NCI-H526 treated with DMSO at 0.1 percent for 48 hours (cell line): ENCODE results near the gene FRAS1.
"Not testable (repeated sequence)": the region's sequence is repeated elsewhere in the genome, so short reads cannot be mapped to it uniquely, and the experiment has no call there.

Source experiments
- DNase-seq: peaks from one replicate; lab custom pipeline; 2025; lab: John Stamatoyannopoulos, UW

FRAS1 gene

DNA sequence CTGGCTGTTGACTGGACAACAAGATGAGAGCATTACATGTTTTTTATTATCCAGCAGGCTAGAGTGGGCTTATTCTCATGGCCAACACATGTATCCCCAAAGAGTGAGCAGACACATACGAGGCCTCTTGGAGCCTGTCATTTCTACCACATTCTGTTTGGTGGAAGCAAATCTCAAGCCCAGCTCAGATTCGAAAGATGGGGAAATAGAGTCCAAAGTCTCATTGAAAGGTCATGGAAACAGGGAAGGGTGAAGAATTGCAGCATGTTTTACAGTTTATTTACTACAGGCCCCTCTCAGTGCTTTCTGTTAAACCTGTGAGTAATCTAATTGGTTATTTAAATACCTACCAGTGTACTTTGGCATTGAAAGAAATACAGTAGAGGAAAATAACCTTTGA is 108.6 kb downstream of the FRAS1 start:
- no peak for DNase-seq

DNA sequence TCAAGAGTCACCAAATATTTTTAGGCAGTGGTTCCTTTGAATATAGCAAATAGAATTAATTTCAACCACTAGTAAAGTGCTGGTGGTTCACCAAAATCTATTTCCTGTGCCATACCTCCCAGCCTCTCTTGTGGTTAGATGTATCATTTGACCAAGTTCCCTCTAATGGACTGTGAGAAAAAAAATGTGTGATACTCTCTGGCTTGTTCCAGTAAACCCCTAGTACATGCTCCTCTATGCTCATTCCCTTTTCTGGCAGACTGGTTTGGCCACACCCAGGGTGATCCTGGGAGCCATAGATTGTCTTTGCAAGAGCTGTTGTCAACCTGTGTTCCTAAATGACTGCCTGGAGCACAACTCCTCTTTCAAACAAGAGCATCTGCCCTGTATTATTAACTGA is 109.5 kb downstream of the FRAS1 start:
- DNase-seq, result no peak

DNA sequence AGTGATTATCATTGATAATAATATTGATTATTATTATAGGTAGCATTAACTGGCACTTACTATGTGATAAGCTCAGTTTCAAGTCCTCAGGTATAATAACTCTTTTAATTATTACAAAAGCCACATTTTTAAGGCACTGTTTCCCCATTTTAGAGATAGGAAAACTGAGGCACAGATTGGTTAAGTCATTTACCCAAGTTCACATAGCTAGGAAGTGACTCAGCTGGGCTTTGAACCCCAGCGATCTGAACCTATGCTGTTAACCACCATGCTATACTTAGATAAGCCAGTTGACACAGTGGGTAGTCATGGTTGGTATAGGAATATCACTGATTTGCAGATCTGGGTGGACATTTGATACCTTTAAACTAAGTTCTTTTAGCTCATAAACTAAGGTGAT is 110.4 kb downstream of the FRAS1 start:
- DNase-seq, result no peak

DNA sequence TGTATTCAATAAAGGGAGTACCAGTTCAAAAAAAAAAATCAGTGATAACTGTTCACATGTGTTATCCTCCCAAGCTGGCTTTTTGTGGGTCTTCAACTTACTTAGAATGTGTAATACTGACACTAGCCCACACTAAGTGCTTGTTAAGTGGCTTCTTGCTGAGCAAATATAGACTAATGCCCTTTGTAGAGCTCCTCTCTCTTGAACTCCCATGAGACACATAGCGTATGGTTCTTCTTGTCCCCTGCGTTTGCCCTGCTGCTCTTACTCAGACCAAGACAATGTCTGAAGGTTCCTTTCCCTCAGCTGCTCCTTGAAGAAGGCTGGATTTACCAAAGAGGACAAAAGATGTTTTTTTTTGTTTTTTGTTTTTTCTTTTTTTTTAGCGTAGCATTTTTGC is 110.9 kb downstream of the FRAS1 start:
- DNase-seq, result no peak

DNA sequence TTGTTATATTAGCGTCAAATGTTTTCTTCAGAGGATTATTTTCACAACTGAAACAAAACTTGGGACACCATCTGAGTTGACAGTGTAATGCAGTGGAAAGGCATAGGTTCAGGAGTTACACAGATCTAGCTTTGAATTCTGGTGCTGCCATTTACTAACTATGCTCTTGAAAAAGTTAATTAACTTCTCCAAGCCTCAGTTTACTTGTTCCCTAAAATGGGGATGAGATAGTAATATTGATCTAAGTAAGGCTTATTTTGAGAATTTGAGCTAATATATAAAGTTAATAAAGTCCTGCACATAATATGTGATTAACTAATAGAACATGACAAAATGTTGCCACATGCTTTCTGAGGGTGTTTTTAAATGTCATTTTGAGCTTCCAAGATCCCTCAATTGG is 112.6 kb downstream of the FRAS1 start:
- DNase-seq, result no peak

DNA sequence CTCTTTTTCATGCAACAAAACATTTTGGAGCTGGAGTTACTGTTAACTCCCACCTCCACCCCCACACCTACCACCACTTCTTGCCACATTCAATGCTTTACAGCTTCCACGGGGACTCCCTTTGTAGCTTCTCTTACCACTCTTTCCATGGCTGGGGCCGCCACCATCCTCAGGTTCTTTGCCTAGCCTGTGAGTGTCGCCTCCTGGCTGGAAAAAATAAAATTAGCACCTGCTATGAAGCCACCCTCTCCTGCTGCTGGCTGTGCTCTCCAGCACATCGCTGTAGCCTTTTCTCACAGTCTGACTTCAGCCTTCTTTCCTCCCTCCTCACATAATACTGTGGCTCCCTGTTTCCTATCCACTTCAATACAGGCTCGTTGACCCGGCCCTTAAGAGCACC is 114.4 kb downstream of the FRAS1 start:
- no peak for DNase-seq

DNA sequence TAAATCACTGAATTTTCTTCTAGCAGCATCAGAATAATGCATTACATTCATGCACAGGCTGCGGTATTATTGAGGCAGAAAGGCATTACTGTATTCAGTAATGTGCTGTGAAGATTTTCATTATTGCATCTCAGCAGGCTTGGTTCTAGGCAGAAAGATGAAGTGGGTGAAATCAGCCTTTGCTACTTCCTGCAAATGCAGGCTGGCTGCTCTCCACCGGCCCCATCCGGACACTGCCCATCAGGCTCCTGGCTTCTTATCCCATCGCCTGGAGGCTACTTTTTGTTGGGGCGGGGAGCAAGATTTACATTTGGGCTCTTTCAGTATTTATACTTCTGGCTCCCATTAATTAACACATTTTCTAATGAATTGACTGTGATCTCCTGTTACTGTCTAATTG is 117.8 kb downstream of the FRAS1 start:
- no peak for DNase-seq

DNA sequence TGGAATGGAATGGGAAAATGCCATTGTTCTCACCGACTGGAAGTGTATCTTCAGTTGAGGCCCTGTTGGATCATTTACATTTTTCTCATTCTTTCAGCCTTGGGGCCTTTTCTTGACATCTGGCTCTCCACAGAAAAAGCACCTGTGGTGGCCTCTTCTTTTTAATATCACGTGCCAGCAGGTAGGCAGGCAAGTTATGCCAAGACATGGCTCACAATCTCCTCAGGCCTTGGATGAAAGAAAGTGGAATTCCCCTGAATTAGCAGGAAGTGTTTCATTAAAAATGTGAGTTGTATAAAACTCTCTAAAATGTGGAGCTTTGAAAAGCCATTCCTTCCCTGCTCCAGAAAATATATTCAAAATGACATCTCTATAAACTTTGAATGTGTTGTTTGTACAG is 122.1 kb downstream of the FRAS1 start:
- DNase-seq, result no peak

DNA sequence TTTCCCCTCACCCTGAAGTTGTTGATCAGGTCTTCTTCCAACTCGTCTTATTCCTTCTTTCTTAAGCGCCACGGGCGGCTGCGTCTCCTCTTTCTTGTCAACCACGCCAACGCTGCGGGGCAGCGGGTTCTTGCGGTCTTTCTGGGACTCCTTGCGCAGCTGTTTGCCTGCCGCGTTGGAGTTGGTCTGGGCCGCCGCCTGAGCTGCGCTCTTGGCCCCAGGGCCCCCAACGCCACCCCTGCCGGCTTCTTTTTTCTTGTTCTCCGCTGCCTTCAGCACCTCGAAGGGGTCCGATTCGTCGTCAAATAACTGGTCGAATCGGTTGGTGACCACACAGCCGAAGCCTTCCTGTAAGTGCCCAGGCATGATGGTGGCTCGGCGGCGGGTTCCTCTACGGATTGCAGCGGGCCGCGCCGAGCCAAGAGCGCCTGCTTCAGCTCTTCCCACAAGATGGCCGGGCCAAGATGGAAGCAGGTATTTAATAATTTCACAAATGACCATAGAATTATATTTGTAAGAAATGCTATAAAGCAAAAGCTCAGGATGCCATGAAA is 124.6 kb downstream of the FRAS1 start:
- DNase-seq, result not testable (repeated sequence)

DNA sequence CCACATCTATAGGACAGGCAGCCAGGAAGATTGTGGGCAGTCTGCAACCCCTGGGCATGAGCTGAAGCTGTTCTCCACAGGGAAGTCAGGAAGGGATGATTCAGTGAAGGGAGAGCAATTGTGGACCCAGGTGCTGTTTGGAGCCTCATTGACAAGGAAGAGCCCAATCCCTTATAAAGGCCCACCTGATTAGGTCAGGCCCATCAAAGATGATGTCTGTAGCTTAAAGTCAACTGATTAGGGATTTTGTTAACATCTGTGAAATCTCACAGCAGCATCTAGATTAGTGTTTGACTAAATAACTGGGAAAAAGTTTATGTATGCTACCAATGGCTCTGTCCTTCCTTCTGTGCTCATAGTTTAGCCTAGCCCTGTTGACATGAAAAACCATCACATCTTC is 127.5 kb downstream of the FRAS1 start:
- no peak for DNase-seq

DNA sequence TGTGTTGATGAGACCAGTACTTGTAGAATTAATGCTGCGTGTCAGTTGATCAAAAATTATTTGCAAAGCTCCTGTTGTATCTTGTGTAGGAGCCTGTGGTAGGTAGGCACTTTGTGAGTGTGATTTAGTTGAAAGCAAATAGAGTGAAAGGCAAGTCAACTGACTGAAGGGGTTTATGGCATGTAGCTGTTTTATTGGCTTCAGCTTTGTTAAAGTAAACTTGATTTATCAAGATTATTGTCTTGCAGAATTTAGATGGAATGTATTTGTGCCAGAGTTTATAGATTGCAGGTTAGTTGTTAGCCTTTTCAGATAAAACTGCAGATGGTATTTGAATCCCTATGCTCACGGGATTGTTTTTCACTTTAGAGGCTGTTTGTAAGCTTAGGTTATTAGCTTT is 128.0 kb downstream of the FRAS1 start:
- DNase-seq, result no peak

DNA sequence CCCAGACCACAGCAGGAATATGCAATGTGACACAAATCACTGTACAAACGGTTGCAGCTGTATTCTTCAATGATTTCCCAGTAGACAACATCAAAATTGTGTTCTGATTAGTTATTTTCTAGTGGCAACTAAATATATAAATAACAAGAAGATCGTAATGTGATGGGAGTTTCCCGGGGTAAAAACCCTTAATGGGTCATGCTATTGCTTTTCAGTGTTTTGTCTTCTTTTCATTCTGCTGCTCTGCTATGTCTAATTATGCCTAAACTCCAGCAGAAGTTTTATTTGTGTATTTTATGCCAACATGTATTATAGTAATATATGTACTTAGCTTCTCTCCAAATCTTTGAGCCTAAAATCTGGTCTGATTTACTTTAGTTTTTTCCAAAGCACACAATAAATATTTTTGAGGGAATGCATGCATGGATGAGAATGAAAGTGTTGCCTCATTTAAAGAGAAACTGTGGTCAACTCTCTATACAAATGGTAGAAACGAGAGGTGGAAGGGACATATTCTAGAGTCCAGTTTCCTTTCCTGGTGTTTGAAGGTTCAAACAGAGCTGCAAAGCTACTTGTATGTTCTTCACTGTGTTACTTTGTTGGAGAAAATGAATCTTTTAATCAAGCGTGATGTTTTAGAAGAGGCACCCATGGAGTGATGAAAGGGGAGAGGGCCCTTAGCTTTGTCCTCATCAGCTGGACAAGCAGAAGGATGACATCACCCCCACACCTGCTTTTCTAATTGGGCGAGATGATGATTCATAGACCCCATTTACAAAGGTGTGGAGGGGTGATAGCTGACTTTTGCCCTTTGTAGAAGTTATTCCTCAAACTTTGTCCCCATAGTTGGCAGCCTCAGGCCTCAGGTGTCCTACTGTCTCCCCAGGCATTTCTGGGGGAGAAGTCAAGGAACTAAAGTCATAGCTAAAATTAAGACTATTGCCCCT is 129.7 kb downstream of the FRAS1 start:
- no peak for DNase-seq

DNA sequence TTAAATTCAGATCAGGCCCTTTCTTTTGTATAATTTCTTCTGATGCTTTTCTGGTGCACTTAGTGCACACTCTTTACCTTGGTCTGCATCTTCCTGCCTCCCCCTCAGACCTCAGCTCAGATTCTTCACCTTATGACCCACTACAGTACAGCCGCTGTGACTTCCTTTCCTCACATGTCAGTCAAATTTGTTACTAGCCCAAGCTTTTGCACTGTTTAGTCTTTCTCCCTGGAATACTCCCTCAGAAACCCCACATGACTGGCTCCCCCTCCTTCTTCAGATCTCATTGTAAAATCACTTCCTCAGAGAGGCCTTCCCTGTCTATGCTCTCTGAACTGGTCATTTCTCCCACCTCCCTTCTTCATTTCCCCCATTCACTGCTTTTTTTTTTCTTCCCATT is 132.9 kb downstream of the FRAS1 start:
- DNase-seq, result no peak

DNA sequence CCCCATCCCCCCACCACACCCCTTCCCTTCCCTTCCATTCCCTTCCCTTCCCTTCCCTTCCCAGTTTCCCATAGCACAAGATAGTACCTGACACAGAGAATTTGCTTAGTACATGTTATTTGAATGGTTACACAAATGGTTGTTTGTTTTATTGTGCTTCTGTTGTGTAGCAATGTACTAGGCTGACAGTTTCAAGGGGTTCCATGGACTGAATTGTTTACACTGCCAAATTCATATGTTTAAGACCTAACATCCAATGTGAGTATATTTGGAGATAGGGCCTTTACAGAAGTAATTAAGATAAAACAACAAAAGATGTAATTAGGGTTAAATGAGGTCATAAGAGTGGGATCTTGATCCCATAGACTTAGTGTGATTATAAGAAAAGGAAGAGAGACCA is 133.5 kb downstream of the FRAS1 start:
- DNase-seq, result peak; percentile 73

DNA sequence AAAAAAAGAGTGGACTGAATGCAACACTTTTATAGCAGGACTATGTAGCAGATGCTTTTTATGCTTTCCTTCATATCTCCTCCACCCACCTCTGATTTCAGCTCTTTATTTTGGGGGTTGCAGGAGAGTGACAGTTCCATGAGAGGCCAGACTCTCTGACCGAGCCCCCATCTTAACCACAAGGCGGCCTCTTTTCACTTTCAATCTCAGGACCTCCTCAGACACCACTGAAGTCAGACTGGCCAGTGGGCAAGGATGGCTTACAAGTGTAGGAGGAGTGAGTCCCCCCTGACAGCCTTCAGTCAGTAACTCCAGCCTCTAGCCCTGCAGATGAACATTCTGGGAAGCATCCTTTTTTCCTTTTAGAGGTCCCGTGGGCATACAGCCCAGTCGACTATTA is 140.8 kb downstream of the FRAS1 start:
- no peak for DNase-seq

DNA sequence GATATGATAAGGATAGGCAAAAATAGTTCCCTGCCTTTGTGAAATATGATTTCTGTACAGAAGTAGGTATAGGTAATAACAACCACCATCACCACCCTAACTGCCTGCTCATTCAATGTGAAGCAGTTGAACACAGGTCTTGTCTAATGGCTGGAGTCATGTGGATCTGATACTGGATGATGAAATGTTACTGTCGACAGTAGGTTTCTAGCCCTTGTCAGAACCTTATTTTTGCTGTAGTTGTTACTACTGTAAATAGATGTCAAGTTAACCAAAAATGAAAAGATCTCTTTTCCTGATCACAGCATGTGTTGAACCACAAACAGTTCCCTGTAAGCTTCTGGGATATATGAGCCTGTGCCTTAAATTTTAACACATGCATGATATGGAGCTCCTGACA is 142.9 kb downstream of the FRAS1 start:
- DNase-seq, result no peak

DNA sequence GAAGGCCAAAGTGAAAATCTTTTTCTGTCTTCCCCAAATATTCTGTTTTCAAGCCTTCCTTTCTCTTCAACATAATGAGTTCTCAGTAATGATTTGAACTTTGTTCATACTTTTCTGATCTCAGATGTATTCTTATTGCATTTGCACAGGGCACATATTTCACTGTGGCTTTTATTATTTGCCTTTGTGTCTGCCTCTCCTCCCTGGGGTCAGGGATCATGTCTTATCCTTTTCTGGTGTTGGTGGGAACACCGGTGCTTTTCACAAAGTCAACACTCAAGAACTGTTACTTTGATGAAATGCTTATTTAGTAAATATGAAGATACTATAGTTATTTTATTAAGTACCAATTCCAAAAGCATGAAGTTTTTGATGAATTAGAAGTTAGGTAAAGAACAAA is 143.8 kb downstream of the FRAS1 start:
- DNase-seq, result no peak

DNA sequence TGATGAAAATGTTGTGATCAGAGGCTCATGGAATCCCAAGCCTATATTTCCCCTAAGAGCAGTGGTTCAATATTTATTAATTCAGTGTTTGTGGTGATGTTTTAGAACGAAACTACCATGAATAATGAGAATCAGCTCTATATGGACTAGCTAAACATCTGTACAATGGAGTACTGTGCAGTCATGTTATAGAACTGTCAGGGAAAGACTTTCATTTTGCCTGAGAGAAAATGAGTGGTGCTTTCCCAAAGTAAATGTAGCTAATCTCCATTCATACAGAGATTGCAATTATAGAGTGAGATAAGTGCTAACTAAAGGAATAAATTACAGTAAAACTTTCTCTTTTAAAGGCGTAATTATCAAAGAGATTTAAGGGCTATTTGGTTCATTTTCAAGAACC is 147.1 kb downstream of the FRAS1 start:
- DNase-seq, result no peak

DNA sequence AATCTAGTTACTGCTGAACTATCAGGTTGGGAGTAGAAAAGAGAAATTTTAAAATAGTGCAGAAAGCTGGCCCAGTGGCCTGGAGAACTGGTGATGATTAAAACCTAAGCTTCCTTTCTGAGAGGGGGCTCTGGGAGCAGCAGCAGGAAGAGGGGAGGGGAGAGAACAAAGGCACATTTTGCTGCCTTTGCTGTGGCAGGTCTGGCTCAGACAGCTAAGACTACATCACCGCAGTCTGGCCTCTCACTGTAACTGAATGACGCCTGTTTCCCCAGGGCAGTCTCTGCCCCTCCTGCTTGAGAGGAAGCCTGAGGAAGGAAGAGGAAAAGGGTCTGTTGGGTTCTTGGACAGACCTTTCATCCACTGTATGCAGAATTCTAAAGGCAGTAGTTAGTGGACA is 148.5 kb downstream of the FRAS1 start:
- DNase-seq, result no peak

DNA sequence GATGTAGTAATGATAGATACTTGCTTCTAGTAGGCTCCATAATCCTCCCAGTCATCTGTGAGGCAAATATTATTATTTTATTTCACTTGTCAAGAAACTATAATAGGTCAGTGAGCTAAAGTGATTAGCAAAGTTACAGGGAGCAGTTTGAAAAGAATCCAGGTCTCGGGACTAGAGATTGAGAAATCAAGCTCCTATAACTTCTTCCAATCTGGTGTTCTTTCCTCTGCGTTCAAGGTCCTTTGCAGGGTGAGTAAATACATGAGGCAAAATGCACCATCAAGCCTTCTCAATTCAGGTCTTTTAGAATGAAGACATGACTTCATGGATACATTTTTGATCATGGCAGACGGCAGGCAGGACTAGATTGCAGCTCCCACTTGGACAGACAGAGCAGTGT is 150.4 kb downstream of the FRAS1 start:
- no peak for DNase-seq

DNA sequence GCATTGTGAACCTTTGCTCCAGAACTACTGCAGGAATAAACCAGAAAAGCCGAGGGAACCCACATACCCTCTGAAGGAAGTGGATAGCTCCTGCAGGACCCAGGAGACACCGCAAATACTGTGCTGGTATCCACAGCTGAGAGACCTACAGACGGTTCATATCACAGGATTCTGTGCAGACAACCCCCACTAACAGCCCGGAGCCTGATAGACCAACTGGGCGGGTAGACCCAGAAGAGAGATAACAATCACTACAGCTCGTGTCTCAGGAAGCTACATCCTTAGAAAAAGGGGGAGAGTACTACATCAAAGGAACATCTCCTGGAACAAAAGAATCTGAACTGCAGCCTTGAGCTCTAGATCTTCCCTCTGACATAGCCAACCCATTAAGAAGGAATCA is 150.8 kb downstream of the FRAS1 start:
- no peak for DNase-seq

DNA sequence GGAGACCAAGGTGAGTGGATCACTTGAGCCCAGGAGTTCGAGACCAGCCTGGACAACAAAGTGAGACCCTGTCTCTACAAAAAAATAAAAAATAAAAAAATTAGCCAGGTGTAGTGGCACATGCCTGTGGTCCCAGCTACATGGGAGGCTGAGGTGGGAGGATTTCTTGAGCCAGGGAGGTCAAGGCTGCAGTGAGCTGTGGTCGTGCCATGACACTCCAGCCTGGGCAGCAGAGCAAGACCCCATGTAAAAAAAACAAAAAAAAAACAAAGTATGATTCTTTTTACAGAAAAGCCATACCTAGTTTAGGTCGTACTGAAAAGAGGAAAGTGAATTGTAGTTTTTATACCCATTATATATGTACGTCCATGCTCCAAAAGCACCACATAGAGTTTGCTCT is 151.8 kb downstream of the FRAS1 start:
- not testable (repeated sequence) for DNase-seq

DNA sequence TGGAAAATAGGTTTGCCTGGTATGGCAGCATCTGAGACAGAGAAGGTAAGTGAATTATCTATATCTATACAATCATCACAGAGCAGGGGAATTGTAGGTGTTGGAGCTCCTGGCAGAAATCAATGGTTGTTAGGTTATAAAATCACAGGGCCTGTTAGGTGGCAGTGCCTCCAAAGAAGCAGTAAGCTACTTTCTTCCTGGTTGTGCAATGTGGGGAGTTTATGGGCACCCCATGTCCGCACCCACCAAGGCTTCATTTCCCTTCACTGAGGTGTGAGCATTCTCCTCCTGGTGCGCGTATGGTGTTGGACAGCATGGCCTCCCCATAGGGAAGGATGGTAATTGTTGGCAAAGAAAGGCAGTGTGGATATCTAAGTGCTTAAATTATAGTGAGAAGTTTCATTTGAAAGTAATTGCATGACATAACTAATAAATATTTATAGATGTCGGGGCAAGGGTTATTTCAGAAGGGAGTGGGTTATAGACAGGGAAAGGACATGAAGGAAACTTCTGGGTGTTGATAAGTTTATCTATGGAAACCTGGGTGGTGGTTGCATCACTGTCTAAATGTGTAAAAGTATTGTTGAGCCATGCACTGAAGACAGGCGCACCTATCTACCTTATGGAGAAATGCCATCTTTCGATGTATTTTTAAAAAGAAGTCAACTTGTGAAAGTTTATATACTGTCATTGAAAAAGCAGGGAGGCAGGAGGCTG is 153.7 kb downstream of the FRAS1 start:
- DNase-seq, result no peak
